HepG2 (cell line): ENCODE measurements around the gene GMFB. TPM values are rescaled to one million over a fixed set of nuclear protein-coding genes. Genes with fewer than 3 reads are reported as not detected.

Source experiments
- CEBPB ChIP-seq: IDR thresholded peaks from 2 replicates; pipeline ENCODE4 v1.6.1; 2011; ENCODE audit warnings: low read depth, low read length, improper control_type of control experiment, borderline replicate concordance
- CENPX ChIP-seq: sonication (generic); formaldehyde crosslinking; IDR thresholded peaks from 2 replicates; pipeline ENCODE4 v1.9.0; 2021; ENCODE audit warnings: mild to moderate bottlenecking, missing genetic modification reagents, moderate library complexity
- DNMT1 ChIP-seq: sonication (generic); formaldehyde crosslinking; IDR thresholded peaks from 2 replicates; pipeline ENCODE4 v1.5.1; 2020; ENCODE audit warnings: mild to moderate bottlenecking, missing genetic modification reagents
- EHMT2 ChIP-seq: fragments of 200-600 bp; sonication (generic); IDR thresholded peaks from 2 replicates; pipeline ENCODE4 v1.7.0; 2017; ENCODE audit warnings: antibody characterized with exemption, low read depth, low read length, borderline replicate concordance
- GABPB1 ChIP-seq: IDR thresholded peaks from 2 replicates; pipeline ENCODE4 v1.6.1; 2016; ENCODE audit warnings: mild to moderate bottlenecking, missing genetic modification reagents, moderate library complexity, missing compliant biosample characterization
- HDAC2 ChIP-seq: sonication (generic); formaldehyde crosslinking; IDR thresholded peaks from 2 replicates; pipeline ENCODE4 v1.4.0; 2020; ENCODE audit warnings: missing genetic modification reagents
- HMG20A ChIP-seq: IDR thresholded peaks from 2 replicates; pipeline ENCODE4 v1.6.1; 2016; ENCODE audit warnings: borderline replicate concordance
- ISL2 ChIP-seq: sonication (generic); formaldehyde crosslinking; IDR thresholded peaks from 2 replicates; pipeline ENCODE4 v1.5.0; 2020; ENCODE audit warnings: missing genetic modification reagents
- JUN ChIP-seq: sonication (generic); formaldehyde crosslinking; IDR thresholded peaks from 2 replicates; pipeline ENCODE4 v1.4.0; 2020; ENCODE audit warnings: mild to moderate bottlenecking, missing genetic modification reagents
- KLF15 ChIP-seq: sonication (generic); formaldehyde crosslinking; IDR thresholded peaks from 2 replicates; pipeline ENCODE4 v1.8.1; 2023; ENCODE audit warnings: borderline replicate concordance, mild to moderate bottlenecking, inconsistent platforms, missing genetic modification reagents, mixed read lengths
- KMT2A ChIP-seq: sonication (generic); formaldehyde crosslinking; IDR thresholded peaks from 2 replicates; pipeline ENCODE4 v1.4.0; 2020; ENCODE audit warnings: missing genetic modification reagents
- MLX ChIP-seq: IDR thresholded peaks from 2 replicates; pipeline ENCODE4 v1.6.1; 2016
- ONECUT2 ChIP-seq: sonication (generic); formaldehyde crosslinking; IDR thresholded peaks from 2 replicates; pipeline ENCODE4 v1.4.0; 2020; ENCODE audit warnings: missing genetic modification reagents
- REXO4 ChIP-seq: sonication (generic); formaldehyde crosslinking; IDR thresholded peaks from 2 replicates; pipeline ENCODE4 v1.8.0; 2022; ENCODE audit warnings: missing genetic modification reagents, mild to moderate bottlenecking, borderline replicate concordance
- SATB2 ChIP-seq: sonication (generic); formaldehyde crosslinking; IDR thresholded peaks from 2 replicates; pipeline ENCODE4 v1.5.0; 2020; ENCODE audit warnings: missing genetic modification reagents
- SYNCRIP ChIP-seq: fragments of 200-400 bp; formaldehyde crosslinking; IDR thresholded peaks from 2 replicates; pipeline ENCODE4 v1.6.1; 2018; ENCODE audit warnings: mild to moderate bottlenecking, low read depth, low read length; ENCODE audit not compliant: insufficient read depth
- YY1 ChIP-seq: IDR thresholded peaks from 2 replicates; pipeline ENCODE4 v1.6.1; 2011; ENCODE audit warnings: low read length, low read depth, moderate library complexity, mild to moderate bottlenecking; ENCODE audit not compliant: insufficient read depth, insufficient replicate concordance
- ZNF30 ChIP-seq: sonication (generic); formaldehyde crosslinking; IDR thresholded peaks from 2 replicates; pipeline ENCODE4 v1.5.0; 2020; ENCODE audit warnings: mild to moderate bottlenecking, missing genetic modification reagents
- ZNF672 ChIP-seq: sonication (generic); formaldehyde crosslinking; IDR thresholded peaks from 2 replicates; pipeline ENCODE4 v1.8.1; 2022; ENCODE audit warnings: missing genetic modification reagents
- ZNF746 ChIP-seq: sonication (generic); formaldehyde crosslinking; IDR thresholded peaks from 2 replicates; pipeline ENCODE4 v1.8.0; 2022; ENCODE audit warnings: mild to moderate bottlenecking, missing genetic modification reagents
- ZNF772 ChIP-seq: sonication (generic); formaldehyde crosslinking; IDR thresholded peaks from 2 replicates; pipeline ENCODE4 v1.5.0; 2020; ENCODE audit warnings: mild to moderate bottlenecking, missing genetic modification reagents
- ZNF775 ChIP-seq: sonication (generic); formaldehyde crosslinking; IDR thresholded peaks from 2 replicates; pipeline ENCODE4 v1.4.0; 2020; ENCODE audit warnings: missing genetic modification reagents, mild to moderate bottlenecking, moderate library complexity, borderline replicate concordance
- ZSCAN20 ChIP-seq: sonication (generic); formaldehyde crosslinking; IDR thresholded peaks from 2 replicates; pipeline ENCODE4 v1.4.0; 2020; ENCODE audit warnings: missing genetic modification reagents, mild to moderate bottlenecking, borderline replicate concordance
- ZSCAN22 ChIP-seq: sonication (generic); formaldehyde crosslinking; IDR thresholded peaks from 2 replicates; pipeline ENCODE4 v1.4.0; 2020; ENCODE audit warnings: mild to moderate bottlenecking, missing genetic modification reagents
- ZSCAN30 ChIP-seq: sonication (generic); formaldehyde crosslinking; IDR thresholded peaks from 2 replicates; pipeline ENCODE4 v1.5.0; 2020; ENCODE audit warnings: mild to moderate bottlenecking, missing genetic modification reagents
- polyA plus RNA-seq, 8 experiments: library from polyadenylated mRNA; depleted of rRNA in 3 of 8; stranded (reverse) in 7 of 8; unstranded in 1 of 8; fragments of >200 nt; fragmentation: Illumina TruSeq in 4 of 8; extraction: Trizol in 4 of 8; gene quantifications; 2 replicates each; pipeline versions ENCODE4 v1.2.1 to v1.2.3, GENCODE V29; 2011 to 2016; ENCODE audit warnings: low read depth in 4 of 8, missing spikeins in 1 of 8, mixed read lengths in 1 of 8; ENCODE audit not compliant: insufficient read depth in 1 of 8
- total RNA-seq, 5 experiments: library from RNA; depleted of rRNA; stranded (reverse); fragments of >200 nt; fragmentation: Illumina TruSeq; extraction: Trizol; gene quantifications; 2 replicates each; pipeline ENCODE4 v1.2.3, GENCODE V29; 2016; ENCODE audit warnings: low read depth in 1 of 5
- TF ChIP-seq, protein P1 (sequence below): sonication (generic); formaldehyde crosslinking; IDR thresholded peaks from 2 replicates; pipeline ENCODE4 v1.4.0; 2020; ENCODE audit warnings: mild to moderate bottlenecking, missing genetic modification reagents
- TF ChIP-seq, protein P2 (sequence below): sonication (generic); formaldehyde crosslinking; conservative IDR thresholded peaks from 2 replicates; pipeline ENCODE4 v1.8.1; 2023; ENCODE audit warnings: missing genetic modification reagents

Gene GMFB
- total and polyA plus RNA-seq, 2 of the 13 experiments (the other 11 are each of a cell fraction or from before 2014, with no cell fraction given), result 17.3 to 68.2 TPM

DNA sequence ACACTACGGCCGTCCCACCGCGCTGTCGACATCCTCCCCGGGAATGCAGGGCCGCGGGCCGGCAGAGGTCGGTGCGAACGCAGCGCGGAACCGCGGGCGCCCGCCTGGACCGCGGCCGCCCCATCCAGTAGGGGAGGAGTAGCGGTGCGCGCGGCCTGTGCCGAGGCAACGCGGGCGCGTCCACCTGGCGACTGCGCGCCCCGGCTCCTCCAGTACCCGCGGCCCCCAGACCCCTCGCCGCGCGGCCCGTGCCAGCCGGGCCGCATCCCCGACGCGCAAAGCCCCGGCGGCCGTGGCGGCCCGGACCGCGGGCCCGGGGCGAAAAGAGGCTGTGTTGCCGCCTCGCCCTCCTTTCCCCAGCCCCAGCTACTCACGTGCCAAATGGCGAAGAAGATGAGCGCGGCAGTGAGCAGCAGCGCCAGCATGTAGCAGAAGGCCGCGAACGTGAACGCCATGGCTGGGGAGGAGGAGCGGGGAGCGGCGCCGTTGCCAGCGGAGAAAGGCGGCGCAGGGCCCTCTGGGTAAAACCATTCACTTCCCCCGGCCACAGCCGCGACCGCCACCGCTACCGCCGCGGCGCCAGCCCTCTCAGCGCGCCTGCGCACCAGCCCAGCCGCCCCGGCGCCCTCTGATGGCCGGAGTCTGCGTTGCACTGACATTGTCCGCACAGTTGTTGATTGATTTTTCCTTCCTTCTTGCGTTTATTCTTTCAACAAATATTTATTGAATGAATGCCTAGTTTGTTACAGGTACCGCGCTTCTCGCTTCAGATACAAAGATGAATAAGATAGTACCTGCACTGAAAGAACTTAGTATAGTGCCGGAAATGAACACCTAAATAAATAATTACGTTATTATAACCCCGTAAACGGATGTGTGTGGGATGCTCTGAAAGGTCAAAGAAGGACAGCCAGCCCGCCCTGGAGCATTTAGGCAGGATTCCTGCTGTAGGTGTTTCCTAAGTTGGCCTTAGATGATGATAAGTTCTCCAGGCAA is 47.6 kb downstream of the GMFB start, which contains the start of gene CNIH1 (continued):
- no peak for TF ChIP-seq SYNCRIP
- no peak for TF ChIP-seq SATB2 (CRISPR knock-in tag)
- no peak for TF ChIP-seq HMG20A (CRISPR knock-in tag)
- TF ChIP-seq REXO4 (CRISPR knock-in tag), result no peak
- TF ChIP-seq, protein P1, sequence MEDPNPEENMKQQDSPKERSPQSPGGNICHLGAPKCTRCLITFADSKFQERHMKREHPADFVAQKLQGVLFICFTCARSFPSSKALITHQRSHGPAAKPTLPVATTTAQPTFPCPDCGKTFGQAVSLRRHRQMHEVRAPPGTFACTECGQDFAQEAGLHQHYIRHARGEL (CRISPR knock-in tag), result no peak
- TF ChIP-seq ZNF775, result no peak
- TF ChIP-seq GABPB1 (CRISPR knock-in tag), result peak; percentile 86
- no peak for TF ChIP-seq ZSCAN30
- no peak for TF ChIP-seq ZSCAN20 (CRISPR knock-in tag)
- peak; percentile 73; the same call in 1 of the 2 replicates for TF ChIP-seq ZNF772
- TF ChIP-seq ZNF30, result no peak
- peak; percentile 35; the same call in 1 of the 2 replicates for TF ChIP-seq MLX (CRISPR knock-in tag)
- no peak for TF ChIP-seq CEBPB
- 0 out of 2 replicates have a peak, but pooled peaks have one; percentile 34 for TF ChIP-seq ISL2 (CRISPR knock-in tag)
- TF ChIP-seq CENPX (CRISPR knock-in tag), result no peak
- TF ChIP-seq YY1, result peak; percentile 82
- no peak for TF ChIP-seq ZSCAN22 (CRISPR knock-in tag)
- no peak for TF ChIP-seq KLF15
- no peak for TF ChIP-seq JUN (CRISPR knock-in tag)
- 0 out of 2 replicates have a peak, but pooled peaks have one; percentile 20 for TF ChIP-seq HDAC2 (CRISPR knock-in tag)
- TF ChIP-seq EHMT2, result no peak
- TF ChIP-seq ONECUT2 (CRISPR knock-in tag), result peak; percentile 86
- TF ChIP-seq ZNF672, result no peak
- TF ChIP-seq ZNF746, result 0 out of 2 replicates have a peak, but pooled peaks have one; percentile 64
- TF ChIP-seq, protein P2, sequence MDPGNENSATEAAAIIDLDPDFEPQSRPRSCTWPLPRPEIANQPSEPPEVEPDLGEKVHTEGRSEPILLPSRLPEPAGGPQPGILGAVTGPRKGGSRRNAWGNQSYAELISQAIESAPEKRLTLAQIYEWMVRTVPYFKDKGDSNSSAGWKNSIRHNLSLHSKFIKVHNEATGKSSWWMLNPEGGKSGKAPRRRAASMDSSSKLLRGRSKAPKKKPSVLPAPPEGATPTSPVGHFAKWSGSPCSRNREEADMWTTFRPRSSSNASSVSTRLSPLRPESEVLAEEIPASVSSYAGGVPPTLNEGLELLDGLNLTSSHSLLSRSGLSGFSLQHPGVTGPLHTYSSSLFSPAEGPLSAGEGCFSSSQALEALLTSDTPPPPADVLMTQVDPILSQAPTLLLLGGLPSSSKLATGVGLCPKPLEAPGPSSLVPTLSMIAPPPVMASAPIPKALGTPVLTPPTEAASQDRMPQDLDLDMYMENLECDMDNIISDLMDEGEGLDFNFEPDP (CRISPR knock-in tag), result no peak
- TF ChIP-seq DNMT1 (CRISPR knock-in tag), result peak; percentile 90
- TF ChIP-seq KMT2A (CRISPR knock-in tag), result peak; percentile 84
